Measurements from ENCODE around the gene ABR.
"Not testable (repeated sequence)": the region's sequence is repeated elsewhere in the genome, so short reads cannot be mapped to it uniquely, and the experiment has no call there.

The ABR gene

GRCh38 chr17:1047879-1048470 lies 131.8 kb downstream of the ABR start:
- no peak for DNase-seq (ENCODE audit: low read depth)

- peak; percentile 35 for DNase-seq (ENCODE audit: low read depth)
Observed at GRCh38 chr17:1047177-1047878, 132.5 kb downstream of the ABR start.

- no peak for DNase-seq (ENCODE audit: low read depth)
Observed at GRCh38 chr17:1045456-1045855, 134.3 kb downstream of the ABR start.

- DNase-seq (ENCODE audit: low read depth) = not testable (repeated sequence)
Observed at GRCh38 chr17:1044387-1045009, 135.3 kb downstream of the ABR start.

- no peak for DNase-seq (ENCODE audit: low read depth)
Observed at GRCh38 chr17:1043601-1044251, 136.1 kb downstream of the ABR start.

- no peak for DNase-seq (ENCODE audit: low read depth)
Observed at GRCh38 chr17:1042486-1042885, 137.3 kb downstream of the ABR start.

- DNase-seq (ENCODE audit: low read depth) = no peak
Observed at GRCh38 chr17:1041746-1042145, 138.0 kb downstream of the ABR start.

- DNase-seq (ENCODE audit: low read depth) = no peak
Observed at GRCh38 chr17:1040216-1040600, 139.6 kb downstream of the ABR start.

- no peak for DNase-seq (ENCODE audit: low read depth)
Observed at GRCh38 chr17:1039511-1040215, 140.1 kb downstream of the ABR start.

- DNase-seq (ENCODE audit: low read depth) = no peak
Observed at GRCh38 chr17:1039123-1039507, 140.7 kb downstream of the ABR start.

GRCh38 chr17:1038459-1039122 lies 141.2 kb downstream of the ABR start:
- no peak for DNase-seq (ENCODE audit: low read depth)

- no peak for DNase-seq (ENCODE audit: low read depth)
Observed at GRCh38 chr17:1037238-1037879, 142.4 kb downstream of the ABR start.

- no peak for DNase-seq (ENCODE audit: low read depth)
Observed at GRCh38 chr17:1036845-1037237, 142.9 kb downstream of the ABR start.

GRCh38 chr17:1036171-1036844 lies 143.5 kb downstream of the ABR start:
- no peak for DNase-seq (ENCODE audit: low read depth)

GRCh38 chr17:1035546-1036170 lies 144.1 kb downstream of the ABR start:
- no peak for DNase-seq (ENCODE audit: low read depth)

GRCh38 chr17:1034652-1035210 lies 145.1 kb downstream of the ABR start:
- no peak for DNase-seq (ENCODE audit: low read depth)

- no peak for DNase-seq (ENCODE audit: low read depth)
Observed at GRCh38 chr17:1033503-1033902, 146.3 kb downstream of the ABR start.

GRCh38 chr17:1032391-1032790 lies 147.4 kb downstream of the ABR start:
- no peak for DNase-seq (ENCODE audit: low read depth)

GRCh38 chr17:1031711-1032110 lies 148.1 kb downstream of the ABR start:
- DNase-seq (ENCODE audit: low read depth) = peak; percentile 44
